ENCODE results near the gene LRMDA. TPM values are rescaled to one million over a fixed set of nuclear protein-coding genes. Genes with fewer than 3 reads are reported as not detected.

The LRMDA gene
- total and polyA plus RNA-seq, 2 of the 13 experiments (the other 11 are each of a cell fraction or from before 2014, with no cell fraction given), result 13.4 to 22.0 TPM

DNA sequence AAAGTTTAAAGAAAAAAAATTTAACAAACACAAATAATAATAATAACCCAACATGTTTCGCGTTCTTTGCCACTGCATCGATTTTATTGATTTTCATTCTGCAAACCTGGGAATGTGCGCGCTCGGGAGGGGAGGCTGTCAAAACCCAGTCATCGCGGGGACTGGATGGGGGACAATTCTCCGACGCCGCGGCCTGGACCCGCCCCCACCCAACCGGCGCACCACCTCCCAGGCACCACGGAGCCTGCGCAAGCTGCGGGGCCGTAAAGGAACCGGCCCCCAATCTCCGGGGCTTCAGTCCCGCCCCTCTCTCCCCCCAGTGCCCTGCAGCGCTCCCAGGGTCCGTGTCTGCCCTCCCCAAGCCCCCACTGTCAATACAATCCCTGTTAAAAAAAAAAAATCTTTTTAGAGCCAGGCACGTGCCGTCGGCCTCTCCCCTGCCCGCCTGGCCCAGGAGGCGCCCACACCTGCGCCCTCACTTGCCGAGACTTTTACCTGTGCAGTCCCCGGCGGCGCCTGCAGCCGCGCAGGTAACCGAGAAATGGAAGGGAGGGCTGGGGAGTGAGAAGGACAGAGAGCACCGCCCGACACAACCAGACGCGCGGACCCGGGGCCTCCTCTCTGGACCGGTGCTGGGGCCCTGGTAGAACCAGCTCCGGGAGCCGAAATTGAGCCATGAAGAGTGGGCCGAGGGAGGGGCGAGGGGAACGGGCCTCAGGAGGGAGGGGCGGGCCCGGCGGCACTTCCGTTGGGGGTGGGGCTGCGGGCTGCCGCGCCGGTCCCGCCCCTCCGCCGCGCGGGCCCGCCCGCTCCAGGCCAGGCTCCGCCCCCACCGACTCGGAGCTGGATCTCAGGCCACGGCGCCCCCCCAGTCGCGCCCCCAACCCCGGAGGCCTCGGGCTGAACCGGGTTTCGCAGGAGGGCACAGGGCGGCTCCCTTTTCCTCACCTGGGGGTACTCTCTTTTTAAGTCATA is 22.2 kb upstream of the LRMDA start (continued):
- peak; percentile 60; the same call in 1 of the 2 replicates for TF ChIP-seq ZNF281 (CRISPR knock-in tag; IDR thresholded peaks at IDR 0.05; ENCODE audit: borderline replicate concordance)
- TF ChIP-seq ZC3H13 (CRISPR knock-in tag; IDR thresholded peaks at IDR 0.05), result peak; percentile 80; the same call in 1 of the 2 replicates
- TF ChIP-seq SRY (CRISPR knock-in tag; IDR thresholded peaks at IDR 0.05), result peak; percentile 55; the same call in 1 of the 2 replicates
- TF ChIP-seq ZNF546 (CRISPR knock-in tag; conservative IDR thresholded peaks at IDR 0.05), result peak; percentile 58; the same call in 1 of the 2 replicates
- TF ChIP-seq ZNF790 (CRISPR knock-in tag; IDR thresholded peaks at IDR 0.05; ENCODE audit: borderline replicate concordance), result peak; percentile 40; the same call in 1 of the 2 replicates
- no peak for TF ChIP-seq ZNF143 (CRISPR knock-in tag; IDR thresholded peaks at IDR 0.05)
- TF ChIP-seq CHD4 (IDR thresholded peaks at IDR 0.05; ENCODE audit: borderline replicate concordance, low read length), result peak; percentile 50; the same call in 1 of the 2 replicates
- TF ChIP-seq, protein P1, sequence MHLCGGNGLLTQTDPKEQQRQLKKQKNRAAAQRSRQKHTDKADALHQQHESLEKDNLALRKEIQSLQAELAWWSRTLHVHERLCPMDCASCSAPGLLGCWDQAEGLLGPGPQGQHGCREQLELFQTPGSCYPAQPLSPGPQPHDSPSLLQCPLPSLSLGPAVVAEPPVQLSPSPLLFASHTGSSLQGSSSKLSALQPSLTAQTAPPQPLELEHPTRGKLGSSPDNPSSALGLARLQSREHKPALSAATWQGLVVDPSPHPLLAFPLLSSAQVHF (CRISPR knock-in tag; IDR thresholded peaks at IDR 0.05), result no peak
- peak; percentile 89; the same call in 1 of the 2 replicates for TF ChIP-seq BORCS8-MEF2B (CRISPR knock-in tag; IDR thresholded peaks at IDR 0.05)
- TF ChIP-seq ZBTB8A (CRISPR knock-in tag; IDR thresholded peaks at IDR 0.05; ENCODE audit: borderline replicate concordance, low read depth), result no peak
- no peak for TF ChIP-seq NCOA1 (CRISPR knock-in tag; IDR thresholded peaks at IDR 0.05)
- peak; percentile 50 for TF ChIP-seq KDM5B (CRISPR knock-in tag; IDR thresholded peaks at IDR 0.05; ENCODE audit: borderline replicate concordance)
- peak; percentile 93 for TF ChIP-seq ZEB1 (IDR thresholded peaks at IDR 0.05; ENCODE audit: insufficient replicate concordance, low read depth)
- TF ChIP-seq, protein P2, sequence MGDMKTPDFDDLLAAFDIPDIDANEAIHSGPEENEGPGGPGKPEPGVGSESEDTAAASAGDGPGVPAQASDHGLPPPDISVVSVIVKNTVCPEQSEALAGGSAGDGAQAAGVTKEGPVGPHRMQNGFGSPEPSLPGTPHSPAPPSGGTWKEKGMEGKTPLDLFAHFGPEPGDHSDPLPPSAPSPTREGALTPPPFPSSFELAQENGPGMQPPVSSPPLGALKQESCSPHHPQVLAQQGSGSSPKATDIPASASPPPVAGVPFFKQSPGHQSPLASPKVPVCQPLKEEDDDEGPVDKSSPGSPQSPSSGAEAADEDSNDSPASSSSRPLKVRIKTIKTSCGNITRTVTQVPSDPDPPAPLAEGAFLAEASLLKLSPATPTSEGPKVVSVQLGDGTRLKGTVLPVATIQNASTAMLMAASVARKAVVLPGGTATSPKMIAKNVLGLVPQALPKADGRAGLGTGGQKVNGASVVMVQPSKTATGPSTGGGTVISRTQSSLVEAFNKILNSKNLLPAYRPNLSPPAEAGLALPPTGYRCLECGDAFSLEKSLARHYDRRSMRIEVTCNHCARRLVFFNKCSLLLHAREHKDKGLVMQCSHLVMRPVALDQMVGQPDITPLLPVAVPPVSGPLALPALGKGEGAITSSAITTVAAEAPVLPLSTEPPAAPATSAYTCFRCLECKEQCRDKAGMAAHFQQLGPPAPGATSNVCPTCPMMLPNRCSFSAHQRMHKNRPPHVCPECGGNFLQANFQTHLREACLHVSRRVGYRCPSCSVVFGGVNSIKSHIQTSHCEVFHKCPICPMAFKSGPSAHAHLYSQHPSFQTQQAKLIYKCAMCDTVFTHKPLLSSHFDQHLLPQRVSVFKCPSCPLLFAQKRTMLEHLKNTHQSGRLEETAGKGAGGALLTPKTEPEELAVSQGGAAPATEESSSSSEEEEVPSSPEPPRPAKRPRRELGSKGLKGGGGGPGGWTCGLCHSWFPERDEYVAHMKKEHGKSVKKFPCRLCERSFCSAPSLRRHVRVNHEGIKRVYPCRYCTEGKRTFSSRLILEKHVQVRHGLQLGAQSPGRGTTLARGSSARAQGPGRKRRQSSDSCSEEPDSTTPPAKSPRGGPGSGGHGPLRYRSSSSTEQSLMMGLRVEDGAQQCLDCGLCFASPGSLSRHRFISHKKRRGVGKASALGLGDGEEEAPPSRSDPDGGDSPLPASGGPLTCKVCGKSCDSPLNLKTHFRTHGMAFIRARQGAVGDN (CRISPR knock-in tag; IDR thresholded peaks at IDR 0.05), result peak; percentile 89
- TF ChIP-seq SOX13 (IDR thresholded peaks at IDR 0.05), result no peak
- no peak for TF ChIP-seq SOX13 (CRISPR knock-in tag; conservative IDR thresholded peaks at IDR 0.05 in 1 of 2, IDR thresholded peaks at IDR 0.05 in 1 of 2)
- TF ChIP-seq ZNF230 (CRISPR knock-in tag; IDR thresholded peaks at IDR 0.05), result 0 out of 2 replicates have a peak, but pooled peaks have one; percentile 19
- no peak; the same call in 1 of the 2 replicates for TF ChIP-seq HINFP (CRISPR knock-in tag; IDR thresholded peaks at IDR 0.05; ENCODE audit: low read depth)

Measured in HepG2 (cell line).